GM13976 (cell line): ENCODE measurements around the gene COL24A1.
"Not testable (repeated sequence)": the region's sequence is repeated elsewhere in the genome, so short reads cannot be mapped to it uniquely, and the experiment has no call there.

Source experiments
- DNase-seq: peaks from one replicate; pipeline ENCODE4 v3.0.0; 2012; ENCODE audit warnings: low spot score
- CTCF ChIP-seq: IDR thresholded peaks from 2 replicates; pipeline ENCODE4 v1.5.1; 2012; ENCODE audit warnings: borderline replicate concordance, mild to moderate bottlenecking; ENCODE audit not compliant: insufficient read depth; ENCODE audit errors: extremely low read depth, missing control alignments, control extremely low read depth
- in situ Hi-C: fragments of 300-500 bp; cut with MboI; formaldehyde crosslinking; loops from one replicate; pipeline ENCODE4 v1.12.0; 2022; ENCODE audit warnings: low sequenced_read_pairs, mixed read lengths, inconsistent platforms; ENCODE audit not compliant: unreplicated experiment

Gene COL24A1

GRCh38 chr1:85849660-85850059, 306.9 kb downstream of the COL24A1 start:
- TF ChIP-seq CTCF = no peak
- in situ Hi-C loops = no loop called here
- DNase-seq = no peak

GRCh38 chr1:85847356-85847755, 309.2 kb downstream of the COL24A1 start:
- in situ Hi-C loops = no loop called here
- no peak for DNase-seq
- TF ChIP-seq CTCF = no peak

- in situ Hi-C loops = no loop called here
- DNase-seq = no peak
- no peak for TF ChIP-seq CTCF
Observed at GRCh38 chr1:85846706-85847105, 309.9 kb downstream of the COL24A1 start.

GRCh38 chr1:85839459-85839858, 317.1 kb downstream of the COL24A1 start:
- TF ChIP-seq CTCF = no peak
- DNase-seq = no peak
- in situ Hi-C loops = no loop called here

- TF ChIP-seq CTCF = no peak
- in situ Hi-C loops = no loop called here
- peak; percentile 29 for DNase-seq
Observed at GRCh38 chr1:85838238-85838637, 318.3 kb downstream of the COL24A1 start.

GRCh38 chr1:85836736-85837135, 319.8 kb downstream of the COL24A1 start:
- no peak for TF ChIP-seq CTCF
- DNase-seq = no peak
- in situ Hi-C loops = no loop called here

GRCh38 chr1:85833165-85833564, 323.4 kb downstream of the COL24A1 start:
- in situ Hi-C loops, DNase-seq: not testable (repeated sequence)
